ENCODE measurements around the gene VPS11. TPM values are rescaled to one million over a fixed set of nuclear protein-coding genes. Genes with fewer than 3 reads are reported as not detected.

VPS11 gene
- total and polyA plus RNA-seq, 2 experiments from 2014 or later: 21.0 to 24.1 TPM

DNA sequence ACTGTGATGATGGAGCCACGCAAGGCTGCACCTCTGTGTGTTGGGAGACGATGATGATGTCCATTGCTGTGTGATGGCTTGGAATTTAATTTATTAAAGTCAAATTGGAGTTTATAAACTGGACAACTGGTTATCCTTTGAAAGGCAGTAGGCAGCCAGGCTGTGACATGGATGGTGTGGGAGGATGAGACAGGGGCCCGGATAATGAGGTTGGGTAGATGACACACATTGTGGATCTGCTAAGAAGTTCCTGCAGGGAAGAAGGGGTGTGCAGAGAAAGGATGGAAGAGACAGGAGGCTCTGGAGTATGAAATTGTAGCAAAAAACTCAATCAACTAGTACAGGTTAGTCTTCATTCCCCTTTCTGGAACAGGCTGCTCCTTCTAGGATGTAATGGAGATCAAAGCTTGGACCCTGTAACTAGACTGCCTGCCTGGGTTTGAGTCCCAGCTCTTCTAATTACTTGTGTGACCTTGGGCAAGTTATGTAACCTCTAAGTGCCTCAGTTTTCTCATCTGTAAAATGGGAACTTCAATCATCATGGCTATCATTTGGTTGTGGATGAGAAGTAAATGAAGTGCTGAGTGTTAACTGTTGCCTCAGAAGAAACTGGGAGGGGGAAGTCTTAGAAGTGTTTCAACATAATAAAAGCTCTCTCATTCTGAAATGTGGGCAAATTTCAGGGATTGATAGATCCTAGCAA is 49.5 kb downstream of the VPS11 start:
- TF ChIP-seq EZH2phosphoT487 (IDR thresholded peaks at IDR 0.05; ENCODE audit: insufficient read depth, low read depth): no peak
- TF ChIP-seq EZH2 (IDR thresholded peaks at IDR 0.05; ENCODE audit: insufficient read depth, poor library complexity, severe bottlenecking): no peak
- peaks cover 7% of the 10 kb centered on the region for H3K79me2 ChIP-seq (ENCODE audit: insufficient read depth)
- in situ Hi-C loops (cut with MboI): no loop called here
- 86 to 89% methylated on average over 3 of the region's 3 CpGs for WGBS, 2 experiments (ENCODE audit: low coverage in 1 of 2, low lambda C conversion rate in 2 of 2, missing lambda C conversion rate in 2 of 2)
- H4K20me1 ChIP-seq (ENCODE audit: insufficient read depth): no peaks in the 10 kb centered on the region
- H3K36me3 ChIP-seq (ENCODE audit: low read depth): no peaks in the 10 kb centered on the region; the same call in 1 of the 2 replicates
- no peak overlapping the region for H3K27ac ChIP-seq
- no peak overlapping the region for H3K4me2 ChIP-seq (ENCODE audit: unreplicated experiment)
- no peaks in the 10 kb centered on the region for H3K9me2 ChIP-seq (ENCODE audit: insufficient read depth)
- H3K4me3 ChIP-seq: no peak overlapping the region
- H2AFZ ChIP-seq: no peak overlapping the region
- peaks cover under 1% of the 10 kb centered on the region; the same call in 1 of the 2 replicates for H3K4me1 ChIP-seq (ENCODE audit: insufficient read depth)
- H3K27me3 ChIP-seq (replicated peaks; ENCODE audit: insufficient read depth): no peaks in the 10 kb centered on the region
- no peak overlapping the region for H3K9ac ChIP-seq
- H3F3A ChIP-seq (ENCODE audit: insufficient read depth): peaks cover 11% of the 10 kb centered on the region
- H3K9me3 ChIP-seq (ENCODE audit: low read depth): no peaks in the 10 kb centered on the region
- DNase-seq: no peak

DNA sequence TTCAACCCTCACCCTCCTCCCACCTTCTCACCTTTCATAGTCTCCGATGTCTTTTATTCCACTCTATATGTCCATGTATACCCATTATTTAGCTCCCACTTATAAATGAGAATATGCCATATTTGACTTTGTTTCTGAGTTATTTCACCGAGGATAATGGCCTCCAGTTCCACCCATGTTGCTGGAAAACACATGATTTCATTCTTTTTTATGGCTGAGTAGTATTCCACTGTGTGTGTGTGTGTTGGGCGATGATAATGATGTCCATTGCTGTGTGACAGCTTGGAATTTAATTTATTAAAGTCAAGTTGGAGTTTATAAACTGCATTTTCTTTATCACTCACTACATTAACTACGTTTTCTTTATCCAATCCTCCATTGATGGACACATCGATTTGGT is 50.6 kb downstream of the VPS11 start:
- Histone ChIP-seq H2AFZ (no peak overlapping the region), H3F3A (ENCODE audit: insufficient read depth) (peaks cover 11% of the 10 kb centered on the region), H4K20me1 (ENCODE audit: insufficient read depth) (no peaks in the 10 kb centered on the region), H3K4me3 (no peak overlapping the region), H3K9ac (no peak overlapping the region), H3K4me2 (ENCODE audit: unreplicated experiment) (no peak overlapping the region), H3K27ac (no peak overlapping the region), H3K9me2 (ENCODE audit: insufficient read depth) (no peaks in the 10 kb centered on the region), H3K36me3 (ENCODE audit: low read depth) (no peaks in the 10 kb centered on the region; the same call in 1 of the 2 replicates), H3K79me2 (ENCODE audit: insufficient read depth) (peaks cover 18% of the 10 kb centered on the region), H3K9me3 (ENCODE audit: low read depth) (no peaks in the 10 kb centered on the region), H3K27me3 (replicated peaks; ENCODE audit: insufficient read depth) (no peaks in the 10 kb centered on the region), H3K4me1 (ENCODE audit: insufficient read depth) (peaks cover 7% of the 10 kb centered on the region)
- TF ChIP-seq EZH2phosphoT487 (IDR thresholded peaks at IDR 0.05; ENCODE audit: insufficient read depth, low read depth) (no peak), EZH2 (IDR thresholded peaks at IDR 0.05; ENCODE audit: insufficient read depth, poor library complexity, severe bottlenecking) (no peak)
- in situ Hi-C loops (cut with MboI): no loop called here
- WGBS, 2 experiments (ENCODE audit: low coverage in 1 of 2, low lambda C conversion rate in 2 of 2, missing lambda C conversion rate in 2 of 2): 97 to 98% methylated on average over 5 of the region's 5 CpGs
- DNase-seq: no peak

- no peak overlapping the region for H3K4me2 ChIP-seq (ENCODE audit: unreplicated experiment)
- H3K9ac ChIP-seq: no peak overlapping the region
- H3K4me3 ChIP-seq: no peak overlapping the region
- H3K36me3 ChIP-seq (ENCODE audit: low read depth): 0 out of 2 replicates have a peak, but pooled peaks cover 2% of the 10 kb centered on the region
- H3K9me2 ChIP-seq (ENCODE audit: insufficient read depth): no peaks in the 10 kb centered on the region
- no peaks in the 10 kb centered on the region for H3K27me3 ChIP-seq (replicated peaks; ENCODE audit: insufficient read depth)
- DNase-seq: no peak
- TF ChIP-seq EZH2phosphoT487 (IDR thresholded peaks at IDR 0.05; ENCODE audit: insufficient read depth, low read depth) (no peak), EZH2 (IDR thresholded peaks at IDR 0.05; ENCODE audit: insufficient read depth, poor library complexity, severe bottlenecking) (no peak)
- H4K20me1 ChIP-seq (ENCODE audit: insufficient read depth): no peaks in the 10 kb centered on the region
- H3F3A ChIP-seq (ENCODE audit: insufficient read depth): peaks cover 11% of the 10 kb centered on the region
- no peaks in the 10 kb centered on the region for H3K9me3 ChIP-seq (ENCODE audit: low read depth)
- H2AFZ ChIP-seq: no peak overlapping the region
- peaks cover 7% of the 10 kb centered on the region for H3K4me1 ChIP-seq (ENCODE audit: insufficient read depth)
- H3K27ac ChIP-seq: no peak overlapping the region
- in situ Hi-C loops (cut with MboI): no loop called here
- WGBS, 2 experiments (ENCODE audit: low coverage in 1 of 2, low lambda C conversion rate in 2 of 2, missing lambda C conversion rate in 2 of 2): 47 to 57% methylated on average over 1 of the region's 1 CpG
- peaks cover 24% of the 10 kb centered on the region for H3K79me2 ChIP-seq (ENCODE audit: insufficient read depth)
Measured at GRCh38 chr11:119118946-119119345, 51.3 kb downstream of the VPS11 start.

- TF ChIP-seq EZH2 (IDR thresholded peaks at IDR 0.05; ENCODE audit: insufficient read depth, poor library complexity, severe bottlenecking): no peak
- 1 to 5% methylated on average over 5 of the region's 5 CpGs for WGBS, 2 experiments (ENCODE audit: low coverage in 1 of 2, low lambda C conversion rate in 2 of 2, missing lambda C conversion rate in 2 of 2)
- H3K27ac ChIP-seq: peak overlapping the region; percentile 26
- DNase-seq: peak; percentile 55
- peak overlapping the region; percentile 98 for H3K4me2 ChIP-seq (ENCODE audit: unreplicated experiment)
- H3K9ac ChIP-seq: peak overlapping the region; percentile 79
- H2AFZ ChIP-seq: peak overlapping the region; percentile 91
- no peaks in the 10 kb centered on the region for H4K20me1 ChIP-seq (ENCODE audit: insufficient read depth)
- no peaks in the 10 kb centered on the region for H3K9me3 ChIP-seq (ENCODE audit: low read depth)
- H3K4me1 ChIP-seq (ENCODE audit: insufficient read depth): peaks cover 7% of the 10 kb centered on the region
- in situ Hi-C loops (cut with MboI): no loop called here
- no peaks in the 10 kb centered on the region for H3K9me2 ChIP-seq (ENCODE audit: insufficient read depth)
- peaks cover 11% of the 10 kb centered on the region for H3F3A ChIP-seq (ENCODE audit: insufficient read depth)
- peak overlapping the region; percentile 96 for H3K4me3 ChIP-seq
- peaks cover 39% of the 10 kb centered on the region for H3K79me2 ChIP-seq (ENCODE audit: insufficient read depth)
- no peaks in the 10 kb centered on the region for H3K27me3 ChIP-seq (replicated peaks; ENCODE audit: insufficient read depth)
- 0 out of 2 replicates have a peak, but pooled peaks cover 6% of the 10 kb centered on the region for H3K36me3 ChIP-seq (ENCODE audit: low read depth)
Measured at GRCh38 chr11:119120639-119121007, 53.0 kb downstream of the VPS11 start.
